Mesodermal cell (in vitro differentiated cells): ENCODE measurements around the gene CLDND2.

Experiments
- H3K27ac ChIP-seq: 2 replicates; pipeline ENCODE4 v1.7.0; 2013; ENCODE audit warnings: mild to moderate bottlenecking, low read depth, low read length, moderate library complexity; ENCODE audit not compliant: severe bottlenecking
- H3K36me3 ChIP-seq: 2 replicates; pipeline ENCODE4 v1.7.1; 2013; ENCODE audit warnings: mild to moderate bottlenecking, low read length, moderate library complexity; ENCODE audit not compliant: control insufficient read depth, insufficient read depth
- H3K4me1 ChIP-seq: one replicate; pipeline ENCODE4 v1.7.1; 2013; ENCODE audit warnings: mild to moderate bottlenecking, low read length; ENCODE audit not compliant: insufficient read depth, control insufficient read depth, poor library complexity, severe bottlenecking
- H3K4me3 ChIP-seq: 2 replicates; pipeline ENCODE4 v1.7.0; 2013; ENCODE audit warnings: low read length, control low read depth, mild to moderate bottlenecking; ENCODE audit not compliant: insufficient read depth, poor library complexity, severe bottlenecking; ENCODE audit errors: extremely low read depth
- H3K9me3 ChIP-seq: 2 replicates; pipeline ENCODE4 v1.7.1; 2013; ENCODE audit warnings: mild to moderate bottlenecking, low read length, moderate library complexity; ENCODE audit not compliant: control insufficient read depth
- WGBS, 2 experiments: methylation state at CpG; one replicate each; pipeline ENCODE4 v1.1.5; 2013; ENCODE audit warnings: missing lambda C conversion rate in 2 of 2; ENCODE audit not compliant: insufficient coverage in 2 of 2; 5-methylcytosine and 5-hydroxymethylcytosine counted together

CLDND2 gene

GRCh38 chr19:51339687-51340656, 28.8 kb downstream of the CLDND2 start:
- 1 to 2% methylated on average over 58 to 83 of the region's 107 CpGs for WGBS, 2 experiments
- H3K9me3 ChIP-seq = no peaks in the 10 kb centered on the region
- H3K4me1 ChIP-seq = peaks cover 4% of the 10 kb centered on the region
- peaks cover 4% of the 10 kb centered on the region for H3K36me3 ChIP-seq
- H3K27ac ChIP-seq = peak overlapping the region; percentile 84
- peak overlapping the region; percentile 48 for H3K4me3 ChIP-seq

GRCh38 chr19:51339313-51339686, 29.5 kb downstream of the CLDND2 start:
- peak overlapping the region; percentile 48 for H3K4me3 ChIP-seq
- peak overlapping the region; percentile 84 for H3K27ac ChIP-seq
- no peaks in the 10 kb centered on the region for H3K36me3 ChIP-seq
- H3K9me3 ChIP-seq = no peaks in the 10 kb centered on the region
- WGBS, 2 experiments = 0% methylated on average over 10 of the region's 10 CpGs
- peaks cover 4% of the 10 kb centered on the region for H3K4me1 ChIP-seq

GRCh38 chr19:51338563-51339312, 30.1 kb downstream of the CLDND2 start:
- no peaks in the 10 kb centered on the region for H3K36me3 ChIP-seq
- peak overlapping the region; percentile 84 for H3K27ac ChIP-seq

GRCh38 chr19:51337861-51338562, 30.8 kb downstream of the CLDND2 start:
- Histone ChIP-seq H3K27ac (no peak overlapping the region), H3K4me1 (peaks cover 4% of the 10 kb centered on the region), H3K4me3 (no peak overlapping the region), H3K36me3 (no peaks in the 10 kb centered on the region), H3K9me3 (no peaks in the 10 kb centered on the region)
- whole genome bisulfite sequencing, 2 experiments = 87 to 95% methylated on average over 14 to 18 of the region's 19 CpGs

More at GRCh38 chr19:51338563-51339312, 30.1 kb downstream of the CLDND2 start:
- Histone ChIP-seq H3K4me3 (peak overlapping the region; percentile 48), H3K9me3 (no peaks in the 10 kb centered on the region), H3K4me1 (peaks cover 4% of the 10 kb centered on the region)
- WGBS, 2 experiments = 8 to 17% methylated on average over 27 to 37 of the region's 43 CpGs

GRCh38 chr19:51337141-51337860, 31.5 kb downstream of the CLDND2 start:
- Histone ChIP-seq H3K36me3 (no peaks in the 10 kb centered on the region), H3K27ac (no peak overlapping the region), H3K4me3 (no peak overlapping the region), H3K9me3 (no peaks in the 10 kb centered on the region), H3K4me1 (peaks cover 2% of the 10 kb centered on the region)
- WGBS, 2 experiments = 89 to 95% methylated on average over 9 of the region's 13 CpGs

- H3K27ac ChIP-seq = no peak overlapping the region
- H3K9me3 ChIP-seq = no peaks in the 10 kb centered on the region
- peaks cover 8% of the 10 kb centered on the region for H3K36me3 ChIP-seq
- no peak overlapping the region for H3K4me3 ChIP-seq
- no peaks in the 10 kb centered on the region for H3K4me1 ChIP-seq
- 89 to 92% methylated on average over 10 to 12 of the region's 13 CpGs for WGBS, 2 experiments
These were observed 34.9 kb downstream of the CLDND2 start for GRCh38 chr19:51333836-51334460.

GRCh38 chr19:51331716-51332115, 37.1 kb downstream of the CLDND2 start:
- Histone ChIP-seq H3K4me3 (no peak overlapping the region), H3K27ac (no peak overlapping the region), H3K9me3 (no peaks in the 10 kb centered on the region), H3K4me1 (no peaks in the 10 kb centered on the region), H3K36me3 (peaks cover 8% of the 10 kb centered on the region)
- 94 to 95% methylated on average over 5 to 6 of the region's 6 CpGs for WGBS, 2 experiments

- Histone ChIP-seq H3K4me1 (no peaks in the 10 kb centered on the region), H3K27ac (no peak overlapping the region), H3K36me3 (peaks cover 8% of the 10 kb centered on the region), H3K9me3 (no peaks in the 10 kb centered on the region), H3K4me3 (no peak overlapping the region)
- 69 to 80% methylated on average over 3 of the region's 3 CpGs for WGBS, 2 experiments
These were observed 37.6 kb downstream of the CLDND2 start for GRCh38 chr19:51331193-51331592.

GRCh38 chr19:51330366-51330765, 38.4 kb downstream of the CLDND2 start:
- WGBS, 2 experiments = 98% methylated on average over 4 of the region's 4 CpGs
- Histone ChIP-seq H3K27ac (no peak overlapping the region), H3K9me3 (no peaks in the 10 kb centered on the region), H3K4me1 (no peaks in the 10 kb centered on the region), H3K36me3 (peaks cover 8% of the 10 kb centered on the region), H3K4me3 (no peak overlapping the region)
